GM18508 (cell line): ENCODE data around the gene ASF1B.

ENCODE experiments used
- ATAC-seq: cut with Tn5 transposase; IDR thresholded peaks from one replicate; pipeline ENCODE4 v1.9.1; 2021; ENCODE audit warnings: moderate number of reproducible peaks; ENCODE audit not compliant: insufficient read depth, unreplicated experiment

The ASF1B gene

DNA sequence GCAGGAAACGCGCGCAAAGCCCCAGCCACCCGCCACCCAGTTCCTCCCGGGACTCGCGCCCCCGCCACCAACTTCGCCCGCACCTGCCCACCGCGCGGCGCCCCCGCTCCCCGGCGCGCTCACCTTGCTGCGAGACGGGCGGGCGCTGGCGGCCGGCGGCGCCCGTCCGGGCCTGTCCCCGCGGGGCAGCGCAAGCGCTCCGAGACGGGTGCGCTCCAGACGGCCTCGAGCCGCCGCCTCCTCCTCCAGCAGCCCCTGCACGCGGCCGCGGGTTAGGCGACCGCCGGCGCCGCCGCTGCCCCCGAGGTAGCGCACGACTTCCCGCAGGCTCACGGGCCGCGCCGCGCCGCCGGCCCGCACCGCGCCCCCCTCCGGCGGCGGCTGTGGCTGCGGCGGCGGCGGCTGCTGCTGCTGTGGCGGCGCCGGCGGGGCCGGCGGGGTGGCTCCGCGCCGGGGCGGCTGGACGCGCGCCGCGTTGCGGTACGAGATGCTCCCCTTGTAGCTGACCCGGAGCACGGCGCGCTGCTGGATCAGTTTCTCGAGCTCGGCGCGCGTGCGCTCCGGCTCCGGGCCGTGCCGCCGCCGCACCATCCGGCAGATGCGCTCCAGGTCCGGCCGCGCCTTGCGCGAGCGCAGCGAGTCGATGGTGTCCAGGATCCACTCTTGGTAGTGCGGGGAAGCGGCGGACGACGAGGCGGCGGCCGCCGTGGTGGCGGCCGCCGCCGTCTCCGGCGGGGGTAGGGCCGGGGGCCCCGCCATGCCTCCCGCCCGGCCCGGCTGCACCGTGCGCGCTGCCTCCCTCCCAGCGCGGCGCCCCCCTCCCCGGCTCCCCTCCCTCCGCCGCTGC, 46.5 kb downstream of the ASF1B start:
- no peak for ATAC-seq

DNA sequence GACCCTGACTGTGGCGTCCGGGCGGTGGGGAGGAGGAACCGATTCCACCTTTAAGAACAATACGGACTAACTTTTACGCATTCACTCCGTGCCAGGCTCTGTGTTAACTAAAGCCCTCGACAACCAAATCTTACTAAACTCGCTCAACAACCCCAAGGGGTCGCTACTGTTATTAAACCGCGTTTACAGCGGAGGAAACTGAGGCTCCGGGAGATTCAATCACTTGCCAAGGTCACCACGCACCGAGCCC, 47.1 kb downstream of the ASF1B start:
- ATAC-seq: no peak

DNA sequence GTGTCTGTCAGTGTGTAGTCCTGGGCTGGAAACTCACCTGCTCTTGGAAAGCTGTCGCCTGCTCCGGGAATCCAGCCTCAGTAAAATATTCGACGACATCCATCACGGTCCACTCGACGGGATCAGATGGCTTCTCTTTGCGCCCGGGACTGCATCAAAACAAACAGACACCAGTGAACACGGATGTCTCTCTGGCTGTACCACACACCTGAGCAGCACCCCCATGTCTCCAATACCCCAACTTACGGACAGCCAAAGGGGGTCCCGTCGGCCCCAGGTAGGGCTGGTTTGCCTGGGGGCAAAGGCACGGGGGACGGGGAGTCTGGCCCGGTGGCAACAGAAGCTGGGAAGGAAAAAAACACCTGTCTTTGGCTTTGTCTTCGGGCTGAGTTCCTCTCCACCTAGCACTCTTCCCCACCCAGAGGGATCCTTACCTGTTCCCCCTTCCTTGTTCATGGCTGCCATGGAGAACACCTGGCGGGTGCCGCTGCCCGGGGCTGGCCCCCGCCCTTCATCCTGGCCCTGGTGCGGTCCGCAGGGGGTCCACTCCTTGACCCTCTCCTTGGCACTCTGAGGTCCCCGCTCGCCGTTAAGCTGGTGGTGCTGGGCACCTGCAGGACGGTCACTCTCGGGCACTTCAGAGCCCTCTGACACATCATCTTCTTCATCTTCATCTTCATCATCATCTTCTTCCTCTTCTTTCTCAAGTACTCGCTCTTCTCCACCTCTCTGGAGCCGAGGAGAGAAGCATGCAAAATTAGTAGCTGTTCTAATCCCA, 47.6 kb downstream of the ASF1B start:
- no peak for ATAC-seq

DNA sequence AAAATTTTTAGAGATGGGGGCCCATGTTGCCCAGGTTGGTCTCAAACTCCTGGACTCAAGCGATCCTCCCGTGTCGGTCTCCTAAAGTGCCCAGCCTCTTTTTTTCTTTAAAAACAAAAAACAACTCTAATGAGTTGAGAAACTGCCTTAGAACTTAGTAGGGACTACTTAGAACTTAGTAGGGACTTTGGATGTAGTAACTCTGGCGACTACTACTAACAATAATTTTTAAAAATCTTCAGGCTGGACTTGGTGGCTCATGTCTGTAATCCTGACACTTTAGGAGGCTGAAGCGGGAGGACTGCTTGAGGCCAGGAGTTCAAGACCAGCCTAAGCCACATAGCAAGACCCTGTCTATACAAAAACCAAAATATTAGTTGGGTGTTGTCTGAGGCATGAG, 50.3 kb downstream of the ASF1B start:
- ATAC-seq: no peak

DNA sequence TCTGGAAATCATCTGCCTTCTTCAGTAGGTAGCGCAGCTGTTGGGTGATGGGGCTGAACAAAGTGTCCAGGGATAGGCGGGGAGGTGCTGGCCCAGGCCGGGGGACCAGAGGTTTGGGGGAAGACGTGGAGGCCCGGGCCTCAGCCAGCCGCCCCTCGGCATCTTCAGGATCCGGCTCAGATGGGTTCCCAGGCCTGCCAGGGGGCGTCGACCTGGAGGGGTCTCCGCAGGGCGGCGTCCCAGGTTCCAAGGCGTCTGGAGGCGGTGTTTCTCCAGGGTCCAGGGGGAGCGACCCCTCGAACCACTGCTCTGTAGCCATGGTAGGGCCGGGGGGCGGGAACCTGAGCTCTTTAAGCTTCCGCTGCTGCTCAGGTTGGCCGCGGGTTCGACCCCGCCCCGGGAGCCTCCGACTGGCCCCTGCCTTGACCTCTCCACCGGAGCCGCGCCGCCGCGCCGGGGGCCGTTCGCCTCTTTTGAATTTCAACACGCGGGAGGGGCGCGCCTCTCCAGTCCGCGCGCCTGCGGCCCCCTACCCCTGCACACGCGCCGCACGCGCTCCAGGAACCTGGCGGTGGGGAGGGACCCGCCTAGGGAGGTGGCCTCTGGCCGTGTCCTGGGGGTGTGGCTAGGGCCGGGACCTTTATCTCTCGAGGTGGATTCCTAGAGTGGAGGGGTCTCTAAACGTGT, 50.9 kb downstream of the ASF1B start, which contains the start of gene C19orf67:
Gene C19orf67 (minus strand): TSS at position 475 of the 687 bp plus-strand sequence. CDS start 156 bp downstream, at position 319.
- ATAC-seq: no peak

DNA sequence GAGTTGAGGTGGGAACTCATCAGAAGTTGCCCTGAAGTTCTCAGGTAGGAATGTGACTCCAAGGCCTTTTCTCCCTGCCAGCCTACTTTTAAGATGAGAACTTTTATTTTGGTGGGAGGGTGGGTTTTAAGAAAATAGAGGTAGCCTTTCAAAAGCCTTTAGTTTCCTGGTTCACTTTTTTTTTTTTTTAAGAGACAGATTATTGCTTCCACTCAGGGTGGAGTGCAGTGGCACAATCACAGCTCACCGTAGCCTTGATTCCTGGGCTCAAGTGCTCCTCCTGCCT, 53.8 kb downstream of the ASF1B start:
- no peak for ATAC-seq

DNA sequence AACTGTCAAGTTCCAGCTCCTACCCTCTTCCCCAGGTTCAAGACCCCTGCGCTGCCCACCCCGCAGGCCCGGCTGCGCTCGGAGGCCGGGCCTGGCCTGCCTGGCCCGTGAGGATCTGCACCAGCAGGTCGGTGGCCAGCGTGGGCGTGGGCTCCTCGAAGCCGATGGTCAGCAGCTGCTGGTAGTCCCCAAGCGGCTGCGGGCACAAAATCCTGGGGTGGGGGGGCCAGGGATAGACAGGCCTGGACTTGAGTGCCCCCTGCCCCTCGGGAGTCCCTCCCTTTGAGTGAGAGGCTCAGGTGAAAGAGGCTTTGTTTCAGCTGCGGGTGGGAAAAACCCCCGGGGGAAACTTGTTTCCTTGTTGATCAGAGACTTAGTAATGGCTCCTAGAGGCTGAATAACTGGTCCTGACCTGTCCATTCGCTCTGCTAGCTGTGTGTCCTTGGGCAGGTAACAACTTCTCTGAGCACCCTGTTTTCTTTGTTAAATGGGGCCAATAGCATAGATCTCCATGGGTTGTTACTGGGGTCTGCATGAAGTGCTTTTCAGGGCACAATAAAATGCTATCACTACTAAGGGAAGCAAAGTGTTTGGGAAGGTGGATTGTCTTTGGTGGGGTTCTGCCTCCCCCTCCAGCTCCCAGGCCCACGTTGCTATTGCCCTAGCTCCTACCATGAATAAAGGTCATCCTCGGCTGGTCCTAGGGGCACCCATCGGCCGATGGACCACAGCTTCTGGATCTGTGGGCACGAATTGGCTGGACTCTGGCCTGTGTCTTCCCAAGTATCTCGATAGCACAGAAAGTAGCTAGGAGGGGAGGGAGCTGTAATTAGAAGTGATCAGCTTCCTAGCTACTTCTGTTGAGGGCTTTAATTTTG, 54.4 kb downstream of the ASF1B start:
- no peak for ATAC-seq

DNA sequence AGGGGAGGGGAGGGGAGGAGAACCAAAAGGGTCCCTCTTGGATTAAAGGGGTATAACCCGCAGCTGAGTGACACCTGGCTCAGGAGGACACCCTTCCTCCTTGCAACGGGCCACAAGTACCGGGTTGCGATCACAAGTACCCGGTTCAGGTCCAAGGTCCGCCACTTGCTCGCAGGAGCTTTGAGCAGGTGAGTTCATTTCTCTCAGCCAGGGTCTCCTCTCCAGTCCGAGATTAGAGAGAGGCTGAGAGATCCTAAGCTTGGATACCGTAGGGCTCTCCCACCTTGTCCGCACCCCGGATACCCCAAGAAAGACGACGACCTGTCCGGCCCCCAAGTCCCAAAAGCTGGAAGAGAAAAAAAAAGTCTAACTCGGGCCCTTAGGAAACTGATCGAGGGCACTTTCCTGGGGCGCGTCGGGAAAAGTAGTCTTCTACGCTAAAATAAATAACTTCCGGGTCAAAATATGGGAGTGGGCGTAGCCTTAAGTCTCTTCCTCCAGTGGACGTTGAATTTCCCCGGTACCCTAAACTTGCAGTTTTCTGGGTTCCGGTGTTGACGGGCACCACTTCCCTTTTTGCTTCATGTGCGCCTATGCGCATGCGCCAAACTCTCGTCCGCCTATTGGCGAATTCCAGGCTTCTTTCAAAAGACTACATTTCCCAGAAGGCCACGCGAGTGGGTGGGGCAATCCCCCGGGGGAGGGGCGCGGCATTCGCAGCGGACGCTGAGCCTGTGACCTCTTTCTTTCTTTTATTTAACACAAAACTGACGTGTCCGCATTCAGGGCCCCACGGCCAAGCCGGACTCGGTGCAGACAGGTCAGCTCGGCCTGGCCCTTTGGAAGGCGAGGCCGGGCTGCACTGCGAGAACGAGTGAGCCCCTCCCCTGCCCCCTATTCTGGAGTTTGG, 55.2 kb downstream of the ASF1B start:
- ATAC-seq: peak; percentile 63

DNA sequence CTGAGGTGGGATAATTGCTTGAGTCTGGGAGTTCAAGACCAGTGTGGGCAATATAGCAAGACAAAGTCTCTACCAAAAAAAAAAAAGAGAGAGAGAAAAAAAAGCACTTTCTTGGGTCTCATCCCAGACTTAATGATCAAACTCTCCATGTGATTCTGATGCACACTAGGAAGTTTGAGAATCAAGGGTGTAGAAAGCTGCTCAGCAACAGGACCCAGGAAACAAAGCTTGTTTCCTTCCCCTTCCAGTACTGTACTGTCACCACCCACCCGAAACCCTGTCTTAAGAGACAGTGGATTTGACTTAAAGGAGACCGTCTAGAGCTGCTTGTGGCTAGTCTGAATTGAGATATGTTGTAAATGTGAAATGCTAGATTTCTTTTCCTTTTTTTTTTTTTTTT, 58.0 kb downstream of the ASF1B start:
- no peak for ATAC-seq

DNA sequence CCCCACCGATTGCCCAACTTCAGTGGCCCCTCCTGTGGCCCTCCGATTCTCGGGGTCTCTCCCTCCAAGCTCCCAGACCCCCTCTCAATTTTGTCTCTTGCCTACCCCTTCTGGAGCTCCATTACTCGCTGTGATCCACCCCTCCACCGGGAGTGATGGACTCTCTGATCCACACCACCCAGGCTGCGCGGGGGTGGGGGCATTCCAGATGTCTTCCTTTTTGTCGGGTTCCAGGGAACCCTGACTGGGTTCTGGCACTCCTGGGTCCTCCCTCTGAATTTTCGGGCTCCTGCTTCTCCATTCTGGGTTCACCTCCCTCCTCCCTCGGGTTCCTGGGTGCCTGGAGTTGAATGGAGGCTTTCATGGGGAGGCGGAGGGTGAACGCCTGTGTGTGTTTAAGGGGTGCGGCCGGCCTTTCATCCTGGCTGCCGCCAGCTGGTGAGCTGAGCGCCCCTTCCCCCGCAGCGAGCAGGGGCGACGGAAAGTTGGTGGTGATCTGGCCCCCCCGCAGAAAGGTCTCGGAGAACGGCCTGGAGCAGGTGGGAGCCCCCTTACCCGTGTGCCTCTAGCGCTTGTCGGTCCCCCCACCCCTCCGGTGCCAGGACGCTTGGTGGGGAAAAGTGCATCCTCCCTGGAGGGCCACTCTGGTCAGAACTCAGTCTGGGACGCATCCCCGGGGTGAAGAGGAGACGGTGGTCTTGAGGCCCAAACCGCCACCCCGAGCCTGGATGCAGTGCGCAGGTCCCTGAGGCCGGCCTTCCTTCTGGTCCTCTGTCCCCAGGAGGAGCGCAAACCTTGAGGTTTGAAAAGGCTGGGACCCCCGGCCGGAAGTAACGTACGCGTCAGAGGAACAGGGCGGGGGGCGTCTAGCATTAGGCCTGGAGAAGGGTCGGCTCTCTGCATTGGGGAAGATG, 62.2 kb downstream of the ASF1B start:
- ATAC-seq: no peak

DNA sequence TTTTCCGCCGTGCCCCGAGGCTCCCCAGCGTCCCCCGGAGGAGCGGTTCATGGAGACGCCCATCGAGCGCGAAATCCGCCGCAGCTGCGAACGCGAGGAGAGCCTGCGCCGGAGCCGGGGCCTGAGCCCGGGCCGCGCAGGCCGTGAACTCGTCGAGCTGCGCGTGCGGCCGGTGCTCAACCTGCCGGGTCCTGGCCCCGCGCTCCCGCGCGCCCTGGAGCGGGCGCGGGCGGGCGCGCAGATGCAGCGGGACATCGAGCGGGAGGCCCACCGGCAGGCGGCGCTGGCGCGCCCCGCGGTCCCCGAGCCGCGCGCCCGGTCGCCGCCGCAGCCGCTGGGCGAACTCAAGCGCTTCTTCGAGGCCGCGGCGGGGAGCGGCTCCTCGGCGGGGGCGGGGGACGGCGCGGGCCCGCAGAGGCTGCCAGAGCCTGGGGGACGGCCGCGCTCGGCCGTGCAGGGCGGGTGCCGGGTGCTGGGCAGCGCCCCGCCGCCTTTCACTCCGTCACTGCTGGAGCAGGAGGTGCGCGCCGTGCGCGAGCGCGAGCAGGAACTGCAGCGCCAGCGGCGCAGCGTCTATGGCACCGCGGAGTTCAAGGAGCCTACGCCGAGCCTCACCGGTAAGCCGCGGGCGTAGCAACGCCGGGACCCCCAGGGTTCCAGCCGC, 63.0 kb downstream of the ASF1B start:
- no peak for ATAC-seq

DNA sequence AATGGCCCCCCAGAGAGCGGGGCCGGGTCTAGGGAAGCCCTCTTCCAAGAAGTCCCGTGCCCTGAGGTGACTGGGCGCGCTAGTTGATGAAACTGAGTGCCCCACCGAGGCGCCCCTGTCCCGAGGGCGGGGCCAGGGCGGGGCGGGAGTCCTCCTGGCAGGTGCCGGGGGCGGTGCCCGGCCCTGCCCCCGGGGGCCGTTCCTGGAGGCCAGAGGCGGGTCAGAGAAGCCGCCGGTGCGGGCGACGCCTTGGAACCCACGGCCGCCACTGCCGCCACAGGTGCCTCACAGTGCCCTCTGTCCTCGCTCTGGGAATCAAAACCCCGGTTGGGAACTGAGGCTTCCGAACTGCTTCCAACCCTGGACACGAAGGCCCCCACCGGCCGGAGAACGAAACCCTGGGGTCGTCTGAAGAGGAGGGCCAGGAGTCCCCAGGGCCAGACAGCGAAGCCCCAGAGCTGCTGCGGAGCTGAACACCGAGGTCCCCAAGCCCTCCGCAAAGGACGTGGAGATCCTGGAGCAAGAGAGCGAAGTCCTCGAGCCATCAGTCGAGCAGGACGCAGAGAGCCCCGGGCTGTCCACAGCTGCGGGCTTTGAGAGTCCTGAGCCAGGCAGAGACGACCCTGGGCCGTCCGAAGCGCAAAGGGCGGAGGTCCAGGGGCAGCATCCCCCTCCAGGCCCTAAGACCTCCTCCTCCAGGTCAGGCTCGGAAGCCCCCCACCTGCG, 63.7 kb downstream of the ASF1B start, which contains the start of gene MISP3:
Gene MISP3 (plus strand): TSS at position 252 of the 726 bp plus-strand sequence. CDS start 524 bp downstream, outside the sequence.
- no peak for ATAC-seq

DNA sequence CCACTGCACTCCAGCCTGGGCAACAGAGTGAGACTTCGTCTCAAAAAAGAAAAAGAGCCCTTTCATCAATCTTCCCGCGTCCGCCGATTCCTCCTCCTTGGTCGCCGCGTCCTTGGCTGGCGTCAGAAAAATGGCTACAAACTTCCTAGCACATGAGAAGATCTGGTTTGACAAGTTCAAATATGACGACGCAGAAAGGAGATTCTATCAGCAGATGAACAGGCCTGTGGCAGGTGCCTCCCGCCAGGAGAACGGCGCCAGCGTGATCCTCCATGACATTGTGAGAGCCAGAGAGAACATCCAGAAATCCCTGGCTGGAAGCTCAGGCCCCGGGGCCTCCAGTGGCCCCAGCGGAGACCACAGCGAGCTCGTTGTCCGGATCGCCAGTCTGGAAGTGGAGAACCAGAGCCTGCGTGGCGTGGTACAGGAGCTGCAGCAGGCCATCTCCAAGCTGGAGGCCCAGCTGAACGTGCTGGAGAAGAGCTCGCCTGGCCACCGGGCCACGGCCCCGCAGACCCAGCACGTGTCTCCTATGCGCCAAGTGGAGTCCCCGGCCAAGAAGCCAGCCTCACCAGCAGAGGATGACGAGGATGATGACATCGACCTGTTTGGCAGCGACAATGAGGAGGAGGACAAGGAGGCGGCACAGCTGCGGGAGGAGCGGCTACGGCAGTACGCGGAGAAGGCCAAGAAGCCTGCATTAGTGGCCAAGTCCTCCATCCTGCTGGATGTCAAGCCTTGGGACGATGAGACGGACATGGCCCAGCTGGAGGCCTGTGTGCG, 65.9 kb downstream of the ASF1B start:
- ATAC-seq: no peak
